GM12873 (cell line): ENCODE measurements around the gene BUD23.

Source experiments
- CTCF ChIP-seq: IDR thresholded peaks from 2 replicates; pipeline ENCODE4 v1.5.1; 2012; ENCODE audit warnings: low read depth, mild to moderate bottlenecking, moderate library complexity, low read length, control low read depth; ENCODE audit not compliant: insufficient read depth; ENCODE audit errors: missing control alignments

The BUD23 gene

GRCh38 chr7:73671322-73671661 lies 12.1 kb upstream of the BUD23 start:
- TF ChIP-seq CTCF, result no peak

- TF ChIP-seq CTCF, result no peak
These were observed 11.4 kb upstream of the BUD23 start for GRCh38 chr7:73671857-73672445.

GRCh38 chr7:73674468-73675124 lies 8.8 kb upstream of the BUD23 start:
- TF ChIP-seq CTCF, result no peak

- TF ChIP-seq CTCF, result no peak
These were observed 4.5 kb upstream of the BUD23 start for GRCh38 chr7:73678862-73679261.

GRCh38 chr7:73679709-73680108 lies 3.7 kb upstream of the BUD23 start:
- TF ChIP-seq CTCF, result no peak

GRCh38 chr7:73680501-73680900 lies 2.9 kb upstream of the BUD23 start:
- no peak for TF ChIP-seq CTCF

GRCh38 chr7:73681031-73681430 lies 2.4 kb upstream of the BUD23 start:
- no peak for TF ChIP-seq CTCF
